DND-41 (cell line): Measurements from ENCODE around the gene AK6.

Source experiments
- ATAC-seq: fragments of 200-7000 bp; cut with Tn5 transposase; 3 replicates; pipeline ENCODE4 v1.9.1; 2021; ENCODE audit warnings: low read depth; ENCODE audit not compliant: insufficient read depth
- DNase-seq: peaks from one replicate; pipeline ENCODE4 v3.0.0-alpha.2; 2020
- H2AFZ ChIP-seq: 2 replicates; pipeline ENCODE4 v1.6.0; 2012; ENCODE audit warnings: low read depth, low read length
- H3K27ac ChIP-seq: 2 replicates; pipeline ENCODE4 v1.5.1; 2012; ENCODE audit warnings: low read length, inconsistent platforms
- H3K27me3 ChIP-seq: fragments of 200-600 bp; sonication (generic); 2 replicates; pipeline ENCODE4 v1.6.0; 2012; ENCODE audit warnings: low read length, mild to moderate bottlenecking, inconsistent platforms; ENCODE audit not compliant: insufficient read depth, poor library complexity
- H3K36me3 ChIP-seq: 2 replicates; pipeline ENCODE4 v1.5.1; 2012; ENCODE audit warnings: low read length, inconsistent platforms; ENCODE audit not compliant: insufficient read depth
- H3K4me1 ChIP-seq: 2 replicates; pipeline ENCODE4 v1.5.1; 2012; ENCODE audit warnings: mild to moderate bottlenecking, low read length; ENCODE audit not compliant: insufficient read depth
- H3K4me2 ChIP-seq: 2 replicates; pipeline ENCODE4 v1.6.0; 2012; ENCODE audit warnings: mild to moderate bottlenecking, moderate library complexity, low read length, inconsistent platforms; ENCODE audit not compliant: insufficient read depth
- H3K4me3 ChIP-seq, 2 experiments: fragments of 200-600 bp in 1 of 2; shearing (Covaris generic) in 1 of 2; 2 replicates each; pipeline ENCODE4 v1.5.1; 2012 to 2016; ENCODE audit warnings: inconsistent platforms in 2 of 2, low read length in 2 of 2, mild to moderate bottlenecking in 2 of 2, low read depth in 1 of 2, moderate library complexity in 1 of 2
- H3K79me2 ChIP-seq: 2 replicates; pipeline ENCODE4 v1.6.0; 2012; ENCODE audit warnings: low read length, inconsistent platforms; ENCODE audit not compliant: insufficient read depth
- H3K9ac ChIP-seq: 2 replicates; pipeline ENCODE4 v1.6.0; 2012; ENCODE audit warnings: low read depth, mild to moderate bottlenecking, inconsistent platforms, low read length, moderate library complexity
- H3K9me3 ChIP-seq: 2 replicates; pipeline ENCODE4 v1.5.1; 2012; ENCODE audit warnings: low read length, moderate library complexity, mild to moderate bottlenecking, inconsistent platforms; ENCODE audit not compliant: insufficient read depth, severe bottlenecking
- H4K20me1 ChIP-seq: 2 replicates; pipeline ENCODE4 v1.6.0; 2012; ENCODE audit warnings: low read length; ENCODE audit not compliant: insufficient read depth
- EZH2 ChIP-seq: IDR thresholded peaks from 3 replicates; pipeline ENCODE4 v1.6.1; 2012; ENCODE audit warnings: borderline replicate concordance, low read depth, mild to moderate bottlenecking, moderate library complexity, low read length, inconsistent platforms; ENCODE audit not compliant: severe bottlenecking
- TF ChIP-seq, protein P1 (sequence below): IDR thresholded peaks from 2 replicates; pipeline ENCODE4 v1.5.1; 2012; ENCODE audit warnings: borderline replicate concordance, low read length, moderate library complexity, mild to moderate bottlenecking; ENCODE audit not compliant: poor library complexity, severe bottlenecking; ENCODE audit errors: extremely low read depth

Gene AK6

GRCh38 chr5:69416180-69416579 lies 46.9 kb upstream of the AK6 start:
- Histone ChIP-seq H3K4me1 (no peaks in the 10 kb centered on the region), H3K27ac (no peak overlapping the region), H3K36me3 (peaks cover 29% of the 10 kb centered on the region), H3K9ac (no peak overlapping the region), H3K27me3 (no peaks in the 10 kb centered on the region), H3K4me3 (no peak overlapping the region), H3K4me2 (no peak overlapping the region), H4K20me1 (no peaks in the 10 kb centered on the region), H3K9me3 (no peaks in the 10 kb centered on the region), H3K79me2 (no peaks in the 10 kb centered on the region), H2AFZ (no peak overlapping the region)
- DNase-seq (no peak), ATAC-seq (no peak)
- TF ChIP-seq EZH2, result no peak
- TF ChIP-seq, protein P1, sequence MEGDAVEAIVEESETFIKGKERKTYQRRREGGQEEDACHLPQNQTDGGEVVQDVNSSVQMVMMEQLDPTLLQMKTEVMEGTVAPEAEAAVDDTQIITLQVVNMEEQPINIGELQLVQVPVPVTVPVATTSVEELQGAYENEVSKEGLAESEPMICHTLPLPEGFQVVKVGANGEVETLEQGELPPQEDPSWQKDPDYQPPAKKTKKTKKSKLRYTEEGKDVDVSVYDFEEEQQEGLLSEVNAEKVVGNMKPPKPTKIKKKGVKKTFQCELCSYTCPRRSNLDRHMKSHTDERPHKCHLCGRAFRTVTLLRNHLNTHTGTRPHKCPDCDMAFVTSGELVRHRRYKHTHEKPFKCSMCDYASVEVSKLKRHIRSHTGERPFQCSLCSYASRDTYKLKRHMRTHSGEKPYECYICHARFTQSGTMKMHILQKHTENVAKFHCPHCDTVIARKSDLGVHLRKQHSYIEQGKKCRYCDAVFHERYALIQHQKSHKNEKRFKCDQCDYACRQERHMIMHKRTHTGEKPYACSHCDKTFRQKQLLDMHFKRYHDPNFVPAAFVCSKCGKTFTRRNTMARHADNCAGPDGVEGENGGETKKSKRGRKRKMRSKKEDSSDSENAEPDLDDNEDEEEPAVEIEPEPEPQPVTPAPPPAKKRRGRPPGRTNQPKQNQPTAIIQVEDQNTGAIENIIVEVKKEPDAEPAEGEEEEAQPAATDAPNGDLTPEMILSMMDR, result no peak

DNA sequence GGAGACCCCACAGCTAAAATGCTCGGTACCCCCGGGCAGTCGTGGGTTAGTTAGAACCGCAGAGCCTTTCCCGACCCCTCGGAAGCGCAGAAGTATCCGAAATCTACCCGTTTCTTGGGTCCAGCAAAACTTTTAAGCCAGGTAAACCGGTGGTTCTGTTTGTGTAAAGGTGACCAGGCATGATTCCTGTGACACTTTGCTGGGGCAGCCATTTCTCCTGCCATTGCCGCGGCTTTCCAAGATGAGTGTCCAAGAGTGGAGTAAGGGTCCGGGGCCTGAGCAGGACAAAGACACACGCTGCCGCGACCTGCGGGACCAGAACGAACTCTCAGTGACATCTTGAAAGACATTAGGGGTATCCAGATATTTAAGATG lies 46.3 kb upstream of the AK6 start:
- no peak overlapping the region for H3K9ac ChIP-seq
- DNase-seq, result no peak
- ATAC-seq, result no peak
- TF ChIP-seq EZH2, result no peak
- TF ChIP-seq, protein P1, result no peak
- H3K79me2 ChIP-seq, result no peaks in the 10 kb centered on the region
- H3K4me2 ChIP-seq, result no peak overlapping the region
- H3K9me3 ChIP-seq, result no peaks in the 10 kb centered on the region
- peaks cover 32% of the 10 kb centered on the region for H3K36me3 ChIP-seq
- no peaks in the 10 kb centered on the region for H4K20me1 ChIP-seq
- H2AFZ ChIP-seq, result no peak overlapping the region
- H3K4me1 ChIP-seq, result no peaks in the 10 kb centered on the region
- no peaks in the 10 kb centered on the region for H3K27me3 ChIP-seq
- no peak overlapping the region for H3K4me3 ChIP-seq
- H3K27ac ChIP-seq, result no peak overlapping the region

DNA sequence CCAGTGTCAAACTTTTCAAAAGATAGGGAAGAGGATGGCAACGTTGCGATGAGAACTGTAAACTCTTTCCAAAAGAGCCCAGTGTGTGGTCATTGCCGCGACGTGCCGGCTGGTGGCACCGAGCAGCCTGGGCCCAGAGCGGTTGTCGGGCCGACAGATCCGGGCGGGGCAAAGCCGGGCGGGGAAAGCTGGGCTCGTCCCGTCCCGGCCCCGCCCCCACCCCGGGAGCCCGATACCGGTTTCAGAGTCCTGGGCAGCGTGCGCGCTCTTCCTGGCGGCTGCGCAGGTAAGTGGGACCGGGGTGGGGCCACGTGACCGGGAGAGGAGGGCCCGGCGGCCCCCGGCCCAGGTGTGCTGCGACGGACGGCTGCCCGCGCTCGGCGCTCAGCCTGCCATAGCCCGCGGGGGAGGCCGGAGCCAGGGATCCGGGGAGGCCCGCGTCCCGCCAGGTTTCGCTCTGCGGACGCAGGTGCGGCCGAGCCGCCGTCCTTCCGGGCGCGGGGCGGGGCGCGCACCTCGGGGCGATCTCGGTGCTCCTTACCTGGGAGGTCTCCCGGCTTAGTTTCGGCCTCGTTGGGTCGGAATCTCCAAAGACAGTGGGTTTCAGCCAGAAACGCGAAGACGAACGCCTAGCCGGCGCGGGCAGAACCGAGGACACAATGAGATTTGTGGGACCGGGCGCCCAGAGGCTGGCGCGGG lies 45.7 kb upstream of the AK6 start, which contains the start of gene MARVELD2:
MARVELD2 (plus strand) TSS at position 232 of the 699 bp plus-strand sequence. CDS start 4,270 bp downstream, outside the sequence.
- Histone ChIP-seq H3K4me2 (no peak within 1 kb of the TSS), H3K9ac (no peak within 1 kb of the TSS), H3K27me3 (no peaks in the 10 kb centered on the region), H2AFZ (no peak within 1 kb of the TSS), H3K36me3 (peaks cover 32% of the 10 kb centered on the region), H4K20me1 (no peaks in the 10 kb centered on the region), H3K79me2 (no peaks in the 10 kb centered on the region), H3K9me3 (no peaks in the 10 kb centered on the region), H3K4me1 (no peaks in the 10 kb centered on the region), H3K4me3 (no peak within 1 kb of the TSS), H3K27ac (no peak within 1 kb of the TSS)
- no peak for TF ChIP-seq EZH2
- TF ChIP-seq, protein P1, result no peak
- DNase-seq (no peak), ATAC-seq (no peak)
